DOHH2 (cell line): ENCODE data around the gene PRPS2.

Source experiments
- H3F3A ChIP-seq: fragments of 200-600 bp; sonication (generic), shearing (Covaris generic); 2 replicates; pipeline ENCODE4 v1.6.0; 2016; ENCODE audit warnings: antibody characterized with exemption, mild to moderate bottlenecking; ENCODE audit not compliant: control insufficient read depth, insufficient read depth
- H3K27ac ChIP-seq: fragments of 200-600 bp; sonication (generic); 2 replicates; pipeline ENCODE4 v1.5.1; 2014; ENCODE audit warnings: low read depth, mild to moderate bottlenecking, low read length, moderate library complexity
- H3K27me3 ChIP-seq: fragments of 200-600 bp; sonication (generic); 2 replicates; pipeline ENCODE4 v1.6.1; 2014; ENCODE audit warnings: mild to moderate bottlenecking, low read length, mixed read lengths; ENCODE audit not compliant: control insufficient read depth
- H3K36me3 ChIP-seq: fragments of 200-600 bp; sonication (generic); 2 replicates; pipeline ENCODE4 v1.6.1; 2014; ENCODE audit warnings: mild to moderate bottlenecking, low read length, moderate library complexity, mixed read lengths; ENCODE audit not compliant: control insufficient read depth
- H3K4me1 ChIP-seq: fragments of 200-600 bp; sonication (generic); 2 replicates; pipeline ENCODE4 v1.6.1; 2014; ENCODE audit warnings: mild to moderate bottlenecking, low read length, mixed read lengths; ENCODE audit not compliant: control insufficient read depth
- H3K4me2 ChIP-seq: fragments of 200-600 bp; sonication (generic); 2 replicates; pipeline ENCODE4 v1.6.0; 2014; ENCODE audit warnings: mild to moderate bottlenecking, low read length, moderate library complexity
- H3K4me3 ChIP-seq: fragments of 200-600 bp; sonication (generic); 2 replicates; pipeline ENCODE4 v1.5.1; 2014; ENCODE audit warnings: mild to moderate bottlenecking, low read length, mixed read lengths
- H3K79me2 ChIP-seq: fragments of 200-600 bp; sonication (generic); 2 replicates; pipeline ENCODE4 v1.6.1; 2014; ENCODE audit warnings: mild to moderate bottlenecking, low read length, mixed read lengths; ENCODE audit not compliant: control insufficient read depth
- H3K9me2 ChIP-seq: fragments of 200-600 bp; sonication (generic); replicated peaks from 2 replicates; pipeline ENCODE4 v1.6.1; 2014; ENCODE audit warnings: mild to moderate bottlenecking, low read length, mixed read lengths; ENCODE audit not compliant: control insufficient read depth
- H3K9me3 ChIP-seq: fragments of 200-600 bp; sonication (generic); 2 replicates; pipeline ENCODE4 v1.6.1; 2014; ENCODE audit warnings: antibody characterized with exemption, low read length, mixed read lengths; ENCODE audit not compliant: control insufficient read depth, insufficient read depth
- H4K20me1 ChIP-seq: fragments of 200-600 bp; sonication (generic); 2 replicates; pipeline ENCODE4 v1.6.0; 2014; ENCODE audit warnings: low read depth, mild to moderate bottlenecking, antibody characterized with exemption, low read length, moderate library complexity; ENCODE audit not compliant: control insufficient read depth, insufficient read depth
- CTCF ChIP-seq: fragments of 200-600 bp; sonication (generic); IDR thresholded peaks from one replicate; pipeline ENCODE4 v1.5.1; 2014; ENCODE audit warnings: antibody characterized with exemption, mild to moderate bottlenecking, low read depth, low read length; ENCODE audit not compliant: poor library complexity, severe bottlenecking
- EZH2phosphoT487 ChIP-seq: fragments of 200-600 bp; sonication (generic); IDR thresholded peaks from 2 replicates; pipeline ENCODE4 v1.6.1; 2017; ENCODE audit warnings: borderline replicate concordance, mild to moderate bottlenecking, antibody characterized with exemption, low read length, moderate library complexity, mixed read lengths

Gene PRPS2

DNA sequence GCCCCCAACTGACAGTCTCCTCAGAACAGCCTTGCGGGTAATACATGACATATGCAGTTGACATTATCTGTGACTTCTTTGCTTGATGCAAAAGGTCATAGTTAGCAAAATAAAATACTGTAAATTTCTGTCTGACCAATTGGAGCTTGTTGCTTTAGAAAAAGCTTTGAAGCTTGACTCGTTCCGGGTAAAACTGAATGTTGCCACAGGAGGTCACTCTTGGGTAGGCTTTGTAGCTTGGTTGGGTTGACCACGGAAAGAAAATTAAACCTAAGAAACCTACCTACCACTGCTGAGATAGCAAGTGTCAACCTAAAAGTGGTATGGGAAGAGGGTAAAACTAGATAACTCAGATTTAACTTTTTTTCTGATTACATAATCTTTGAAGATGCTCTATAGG is 23.2 kb downstream of the PRPS2 start:
- Histone ChIP-seq H3K9me3 (no peaks in the 10 kb centered on the region), H4K20me1 (no peaks in the 10 kb centered on the region), H3K4me2 (no peak overlapping the region), H3F3A (no peaks in the 10 kb centered on the region), H3K4me1 (no peaks in the 10 kb centered on the region), H3K27me3 (no peaks in the 10 kb centered on the region), H3K36me3 (peaks cover 54% of the 10 kb centered on the region), H3K9me2 (no peaks in the 10 kb centered on the region), H3K4me3 (no peak overlapping the region), H3K27ac (no peak overlapping the region), H3K79me2 (no peaks in the 10 kb centered on the region)
- TF ChIP-seq EZH2phosphoT487 (no peak), CTCF (peak; percentile 49)

DNA sequence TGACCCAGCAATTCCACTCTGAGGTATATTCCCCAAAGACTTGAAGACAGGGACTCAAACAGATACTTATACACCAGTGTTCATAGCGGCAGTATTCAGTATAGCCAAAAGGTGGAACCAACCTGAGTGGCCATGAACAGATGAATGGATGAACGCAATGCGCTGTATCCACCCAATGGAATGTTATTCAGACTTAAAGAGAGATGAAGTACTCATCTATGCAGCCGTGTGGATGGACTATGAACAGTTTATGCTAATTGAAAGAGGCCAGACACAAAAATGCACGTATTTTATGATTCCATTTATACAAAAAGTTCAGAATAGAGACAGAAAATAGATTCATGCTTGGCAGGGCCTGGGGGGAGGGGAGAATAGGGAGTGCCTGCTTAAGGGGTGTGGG is 26.3 kb downstream of the PRPS2 start:
- Histone ChIP-seq H4K20me1 (no peaks in the 10 kb centered on the region), H3K36me3 (peaks cover 56% of the 10 kb centered on the region), H3K4me3 (no peak overlapping the region), H3K4me2 (no peak overlapping the region), H3K27me3 (no peaks in the 10 kb centered on the region), H3K27ac (no peak overlapping the region), H3K79me2 (no peaks in the 10 kb centered on the region), H3K9me2 (no peaks in the 10 kb centered on the region), H3F3A (no peaks in the 10 kb centered on the region), H3K9me3 (no peaks in the 10 kb centered on the region), H3K4me1 (no peaks in the 10 kb centered on the region)
- TF ChIP-seq EZH2phosphoT487: no peak

DNA sequence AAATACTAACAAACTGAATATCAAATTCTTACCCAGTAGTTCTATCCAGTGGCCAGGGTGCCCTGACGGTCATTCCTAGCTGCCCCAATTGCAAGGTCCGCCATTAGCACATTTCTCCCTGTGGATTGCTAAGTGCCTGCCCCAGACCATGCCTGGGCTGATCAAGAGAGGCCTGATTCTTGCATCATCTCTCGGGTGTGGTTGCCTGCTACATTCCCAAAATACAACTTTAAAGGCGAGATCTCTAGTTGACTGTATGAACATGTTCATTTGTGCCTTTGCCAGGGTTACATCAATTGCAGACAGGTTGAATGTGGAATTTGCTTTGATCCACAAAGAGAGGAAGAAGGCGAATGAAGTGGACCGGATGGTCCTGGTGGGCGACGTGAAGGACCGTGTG is 28.0 kb downstream of the PRPS2 start:
- no peaks in the 10 kb centered on the region for H3K27me3 ChIP-seq
- TF ChIP-seq CTCF (no peak), EZH2phosphoT487 (no peak)
- no peak overlapping the region for H3K4me2 ChIP-seq
- no peaks in the 10 kb centered on the region for H3K9me3 ChIP-seq
- no peak overlapping the region for H3K4me3 ChIP-seq
- H3K9me2 ChIP-seq: no peaks in the 10 kb centered on the region
- no peaks in the 10 kb centered on the region for H3K4me1 ChIP-seq
- no peaks in the 10 kb centered on the region for H3F3A ChIP-seq
- H3K36me3 ChIP-seq: peaks cover 58% of the 10 kb centered on the region
- no peaks in the 10 kb centered on the region for H4K20me1 ChIP-seq
- H3K79me2 ChIP-seq: no peaks in the 10 kb centered on the region
- no peak overlapping the region for H3K27ac ChIP-seq

- H3K27ac ChIP-seq: no peak overlapping the region
- no peak overlapping the region for H3K4me3 ChIP-seq
- H3K79me2 ChIP-seq: no peaks in the 10 kb centered on the region
- TF ChIP-seq EZH2phosphoT487 (no peak), CTCF (no peak)
- H4K20me1 ChIP-seq: no peaks in the 10 kb centered on the region
- H3K36me3 ChIP-seq: peaks cover 55% of the 10 kb centered on the region
- no peaks in the 10 kb centered on the region for H3K4me1 ChIP-seq
- H3K9me2 ChIP-seq: no peaks in the 10 kb centered on the region
- no peaks in the 10 kb centered on the region for H3K9me3 ChIP-seq
- no peak overlapping the region for H3K4me2 ChIP-seq
- no peaks in the 10 kb centered on the region for H3K27me3 ChIP-seq
- no peaks in the 10 kb centered on the region for H3F3A ChIP-seq
Observed at GRCh38 chrX:12820737-12821136, 29.5 kb downstream of the PRPS2 start.
